NCI-H1694 (cell line): ENCODE results near the gene BLTP1.

ENCODE experiments used
- DNase-seq: peaks from one replicate; lab custom pipeline; 2025; lab: John Stamatoyannopoulos, UW

BLTP1 gene

GRCh38 chr4:122172266-122172665 is 20.1 kb downstream of the BLTP1 start:
- DNase-seq: no peak

DNA sequence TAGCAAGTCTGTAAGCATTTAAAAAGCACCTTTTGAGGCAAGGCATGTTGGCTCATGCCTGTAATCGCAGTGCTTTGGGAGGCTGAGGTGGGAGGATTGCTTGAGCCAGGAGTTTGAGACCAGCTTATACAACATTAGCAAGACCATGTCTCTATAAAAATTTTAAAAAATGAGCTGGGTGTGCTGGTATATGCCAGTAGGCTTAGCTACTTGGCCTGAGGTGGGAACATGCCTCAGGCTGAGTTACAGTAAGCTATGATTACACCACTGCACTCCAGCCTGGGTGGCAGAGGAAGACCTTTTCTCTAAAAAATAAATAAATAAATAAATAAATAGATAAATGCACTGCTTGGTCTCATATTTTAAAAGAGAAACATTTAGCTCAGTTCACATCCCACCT is 26.8 kb downstream of the BLTP1 start:
- no peak for DNase-seq

GRCh38 chr4:122195718-122196117 is 43.6 kb downstream of the BLTP1 start:
- no peak for DNase-seq
